Ishikawa (cell line): ENCODE results near the gene STAG1.

Experiments
- CEBPB ChIP-seq: IDR thresholded peaks from 2 replicates; pipeline ENCODE4 v1.6.1; 2012
- CREB1 ChIP-seq: IDR thresholded peaks from 2 replicates; pipeline ENCODE4 v1.6.1; 2012; ENCODE audit warnings: low read depth
- EGR1 ChIP-seq: IDR thresholded peaks from 2 replicates; pipeline ENCODE4 v1.6.1; 2012
- EP300 ChIP-seq: IDR thresholded peaks from 2 replicates; pipeline ENCODE4 v1.6.1; 2012; ENCODE audit warnings: borderline replicate concordance
- FOXM1 ChIP-seq: IDR thresholded peaks from 2 replicates; pipeline ENCODE4 v1.6.1; 2012; ENCODE audit warnings: low read depth, borderline replicate concordance
- MAX ChIP-seq: IDR thresholded peaks from 2 replicates; pipeline ENCODE4 v1.6.1; 2012
- RAD21 ChIP-seq: IDR thresholded peaks from 2 replicates; pipeline ENCODE4 v1.6.1; 2012; ENCODE audit warnings: low read depth
- REST ChIP-seq: IDR thresholded peaks from 2 replicates; pipeline ENCODE4 v1.6.1; 2012; ENCODE audit warnings: low read depth, mild to moderate bottlenecking
- TAF1 ChIP-seq: IDR thresholded peaks from 2 replicates; pipeline ENCODE4 v1.6.1; 2012; ENCODE audit warnings: low read depth, mild to moderate bottlenecking
- TEAD4 ChIP-seq: IDR thresholded peaks from 2 replicates; pipeline ENCODE4 v1.6.1; 2012
- USF1 ChIP-seq: IDR thresholded peaks from 2 replicates; pipeline ENCODE4 v1.6.1; 2012

GRCh38 chr3:136414476-136414875 is 337.7 kb downstream of the STAG1 start:
- TF ChIP-seq TAF1 (no peak), MAX (no peak), CEBPB (no peak), FOXM1 (no peak), EGR1 (no peak), TEAD4 (no peak), RAD21 (no peak), EP300 (no peak), USF1 (no peak), CREB1 (no peak), REST (no peak)
